ENCODE data around the gene CERCAM. TPM values are rescaled to one million over a fixed set of nuclear protein-coding genes. Genes with fewer than 3 reads are reported as not detected.
A peak's percentile ranks its signal among the peaks of the same experiment; 100 is the strongest.

Gene CERCAM
- polyA plus RNA-seq, 2 of the 4 experiments (the other 2 are of a cell fraction): 16.5 to 28.5 TPM

DNA sequence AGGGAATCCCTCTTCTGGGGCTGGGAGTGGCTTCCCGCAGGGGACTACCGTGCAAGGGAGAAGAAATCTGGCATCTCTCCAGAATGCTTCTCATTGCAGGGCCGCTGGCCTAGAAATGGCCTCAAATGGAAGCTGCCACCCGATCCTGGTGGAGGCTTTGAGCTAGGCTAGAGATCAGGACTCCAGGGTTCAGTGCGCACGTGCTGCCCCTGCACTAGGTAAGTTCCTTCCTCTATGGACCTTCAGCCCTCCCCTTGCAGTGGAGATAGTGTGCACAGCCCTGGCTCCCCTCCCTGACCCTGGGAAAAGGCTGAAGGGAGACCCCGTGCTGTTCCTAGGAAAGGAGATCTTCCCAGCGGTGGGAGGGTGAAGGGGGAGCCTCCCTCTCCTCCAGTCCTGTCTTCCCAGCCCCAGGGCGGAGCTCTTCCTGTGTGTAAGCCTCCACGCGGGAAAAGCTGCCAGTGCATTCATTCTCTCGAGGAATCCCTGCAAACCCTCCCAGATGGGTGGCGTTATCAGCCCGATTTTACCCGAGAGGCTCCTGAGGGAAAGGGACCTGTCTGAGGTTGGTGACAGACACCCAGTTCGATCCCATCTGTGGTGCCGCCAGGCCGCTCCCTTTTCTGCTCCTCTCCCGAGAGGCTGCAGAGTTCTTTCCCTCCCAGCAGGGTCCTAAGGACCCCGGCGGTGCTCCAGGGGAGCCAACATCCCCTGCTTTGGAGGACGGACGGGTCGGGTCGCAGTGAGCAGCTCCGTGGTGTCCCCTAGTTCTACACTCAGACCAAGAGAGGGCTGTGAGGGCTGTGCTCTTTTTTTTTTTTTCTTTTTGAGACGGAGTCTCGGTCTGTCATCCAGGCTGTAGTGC lies 1.4 kb upstream of the CERCAM start:
- POLR2A ChIA-PET: interaction anchor here (1.4 to 2.5 kb wide), 4 partner anchors 55 to 217 kb away, joined by 3 to 8 read pairs (median 6); no protein-coding TSS in a partner anchor
- H3K4me3 ChIP-seq: peak overlapping the region; percentile 80
- ATAC-seq (no peak), DNase-seq (ENCODE audit: low read depth in 1 of 2, low spot score in 1 of 2) (no peak), FAIRE-seq (no peak)
- WGBS (ENCODE audit: missing lambda C conversion rate): 49% methylated on average over 26 of the region's 28 CpGs
- peak overlapping the region; percentile 84 to 95; a peak in 5 of 6 replicates for H3K27ac ChIP-seq
- peak overlapping the region; percentile 97 for H3K4me2 ChIP-seq
- CTCF ChIA-PET: interaction anchor here (0.6 to 12.4 kb wide), 37 partner anchors 9 to 734 kb away, joined by 3 to 171 read pairs (median 4); partner anchors contain the start of genes ODF2 and URM1
- no peaks in the 10 kb centered on the region for H3K9me3 ChIP-seq
- peaks cover 17% of the 10 kb centered on the region; the same call in 2 of the 3 replicates for H3K4me1 ChIP-seq
- no peak for TF ChIP-seq KDM1A (IDR thresholded peaks at IDR 0.05; ENCODE audit: low read depth)
- TF ChIP-seq, protein P1, sequence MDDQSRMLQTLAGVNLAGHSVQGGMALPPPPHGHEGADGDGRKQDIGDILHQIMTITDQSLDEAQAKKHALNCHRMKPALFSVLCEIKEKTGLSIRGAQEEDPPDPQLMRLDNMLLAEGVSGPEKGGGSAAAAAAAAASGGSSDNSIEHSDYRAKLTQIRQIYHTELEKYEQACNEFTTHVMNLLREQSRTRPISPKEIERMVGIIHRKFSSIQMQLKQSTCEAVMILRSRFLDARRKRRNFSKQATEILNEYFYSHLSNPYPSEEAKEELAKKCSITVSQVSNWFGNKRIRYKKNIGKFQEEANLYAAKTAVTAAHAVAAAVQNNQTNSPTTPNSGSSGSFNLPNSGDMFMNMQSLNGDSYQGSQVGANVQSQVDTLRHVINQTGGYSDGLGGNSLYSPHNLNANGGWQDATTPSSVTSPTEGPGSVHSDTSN (IDR thresholded peaks at IDR 0.05): no peak
- no peak for TF ChIP-seq CHD2 (IDR thresholded peaks at IDR 0.05; ENCODE audit: low read length, partially characterized antibody)
- TF ChIP-seq MAFK (IDR thresholded peaks at IDR 0.05; ENCODE audit: partially characterized antibody): no peak
- TF ChIP-seq NPAS2 (CRISPR knock-in tag; IDR thresholded peaks at IDR 0.05; ENCODE audit: borderline replicate concordance): no peak
- TF ChIP-seq EHMT2 (IDR thresholded peaks at IDR 0.05; ENCODE audit: low read depth): no peak
- TF ChIP-seq TP53 (CRISPR knock-in tag; IDR thresholded peaks at IDR 0.05): no peak
- TF ChIP-seq FOSB (CRISPR knock-in tag; IDR thresholded peaks at IDR 0.05): no peak
- TF ChIP-seq RARB (CRISPR knock-in tag; IDR thresholded peaks at IDR 0.05): no peak
- no peak for TF ChIP-seq ESRRA (IDR thresholded peaks at IDR 0.05; ENCODE audit: borderline replicate concordance, low read length)

DNA sequence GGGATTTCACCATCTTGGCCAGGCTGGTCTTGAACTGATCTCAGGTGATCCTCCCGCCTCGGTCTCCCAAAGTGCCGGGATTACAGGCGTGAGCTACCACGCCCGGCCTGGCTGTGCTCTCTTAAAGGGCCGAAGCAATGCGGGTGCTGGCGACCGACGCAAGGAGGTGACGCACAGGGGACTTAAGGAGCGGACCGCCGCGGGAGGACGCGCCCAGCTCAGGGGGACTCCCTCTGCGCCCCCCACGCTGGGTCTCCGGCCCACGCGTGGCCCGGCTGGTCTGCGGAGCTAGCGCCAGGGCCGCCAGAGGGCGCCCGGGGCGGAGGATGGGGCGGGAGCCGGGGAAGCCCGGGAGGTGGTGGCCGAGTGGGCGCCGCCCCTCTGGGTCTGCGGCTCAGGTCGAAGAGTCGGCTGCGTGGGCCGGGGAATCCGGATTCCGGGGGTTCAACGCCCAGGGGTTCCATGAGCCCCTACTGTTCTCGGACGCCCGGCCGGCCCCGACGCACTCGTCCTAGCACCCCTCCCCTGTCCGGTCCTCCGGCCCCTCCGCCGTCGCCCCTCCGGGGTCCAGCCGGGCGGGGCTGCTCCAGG lies 502 bp upstream of the CERCAM start:
- Histone ChIP-seq H3K27ac (peak overlapping the region; percentile 84 to 95), H3K4me3 (peak overlapping the region; percentile 80), H3K9me3 (no peaks in the 10 kb centered on the region), H3K4me1 (peaks cover 17% of the 10 kb centered on the region; the same call in 2 of the 3 replicates), H3K4me2 (peak overlapping the region; percentile 97)
- DNase-seq (ENCODE audit: low read depth in 1 of 2, low spot score in 1 of 2) (peak; percentile 60 to 71), ATAC-seq (peak; percentile 88), FAIRE-seq (no peak)
- ChIA-PET CTCF (interaction anchor here (0.6 to 12.4 kb wide), 35 partner anchors 9 to 216 kb away, joined by 3 to 171 read pairs (median 4); partner anchors contain the start of genes ODF2 and URM1), POLR2A (interaction anchor here (0.6 to 2.5 kb wide), 8 partner anchors 30 to 216 kb away, joined by 3 to 18 read pairs (median 4); partner anchors contain the start of gene URM1)
- WGBS (ENCODE audit: missing lambda C conversion rate): 3% methylated on average over 19 of the region's 59 CpGs
- TF ChIP-seq MAFK (IDR thresholded peaks at IDR 0.05; ENCODE audit: partially characterized antibody) (no peak), HOXB5 (CRISPR knock-in tag; IDR thresholded peaks at IDR 0.05) (no peak), RAD21 (conservative IDR thresholded peaks at IDR 0.05 in 1 of 2, IDR thresholded peaks at IDR 0.05 in 1 of 2) (peak; percentile 24 to 45; a peak in 3 of 5 replicates), FOSL2 (IDR thresholded peaks at IDR 0.05) (no peak), FOSL2 (CRISPR knock-in tag; IDR thresholded peaks at IDR 0.05) (no peak), NPAS2 (CRISPR knock-in tag; IDR thresholded peaks at IDR 0.05; ENCODE audit: borderline replicate concordance) (no peak), POLR2A (IDR thresholded peaks at IDR 0.05; ENCODE audit: low read length) (peak; percentile 28), KDM1A (IDR thresholded peaks at IDR 0.05; ENCODE audit: low read depth) (no peak), GATA3 (IDR thresholded peaks at IDR 0.05; ENCODE audit: borderline replicate concordance) (no peak; the same call in 1 of the 2 replicates), FOSB (CRISPR knock-in tag; IDR thresholded peaks at IDR 0.05) (no peak), SMC3 (IDR thresholded peaks at IDR 0.05) (peak; percentile 70), CHD2 (IDR thresholded peaks at IDR 0.05; ENCODE audit: low read length, partially characterized antibody) (no peak), HDAC2 (IDR thresholded peaks at IDR 0.05) (no peak), MYC (IDR thresholded peaks at IDR 0.05; ENCODE audit: borderline replicate concordance, low read length) (peak; percentile 52; the same call in 1 of the 2 replicates), EHMT2 (IDR thresholded peaks at IDR 0.05; ENCODE audit: low read depth) (no peak), MAZ (IDR thresholded peaks at IDR 0.05; ENCODE audit: borderline replicate concordance, low read depth, low read length) (0 out of 2 replicates have a peak, but pooled peaks have one; percentile 19), RARB (CRISPR knock-in tag; IDR thresholded peaks at IDR 0.05) (no peak), PHF8 (IDR thresholded peaks at IDR 0.05; ENCODE audit: borderline replicate concordance, low read depth) (0 out of 2 replicates have a peak, but pooled peaks have one; percentile 15)
- TF ChIP-seq, protein P2, sequence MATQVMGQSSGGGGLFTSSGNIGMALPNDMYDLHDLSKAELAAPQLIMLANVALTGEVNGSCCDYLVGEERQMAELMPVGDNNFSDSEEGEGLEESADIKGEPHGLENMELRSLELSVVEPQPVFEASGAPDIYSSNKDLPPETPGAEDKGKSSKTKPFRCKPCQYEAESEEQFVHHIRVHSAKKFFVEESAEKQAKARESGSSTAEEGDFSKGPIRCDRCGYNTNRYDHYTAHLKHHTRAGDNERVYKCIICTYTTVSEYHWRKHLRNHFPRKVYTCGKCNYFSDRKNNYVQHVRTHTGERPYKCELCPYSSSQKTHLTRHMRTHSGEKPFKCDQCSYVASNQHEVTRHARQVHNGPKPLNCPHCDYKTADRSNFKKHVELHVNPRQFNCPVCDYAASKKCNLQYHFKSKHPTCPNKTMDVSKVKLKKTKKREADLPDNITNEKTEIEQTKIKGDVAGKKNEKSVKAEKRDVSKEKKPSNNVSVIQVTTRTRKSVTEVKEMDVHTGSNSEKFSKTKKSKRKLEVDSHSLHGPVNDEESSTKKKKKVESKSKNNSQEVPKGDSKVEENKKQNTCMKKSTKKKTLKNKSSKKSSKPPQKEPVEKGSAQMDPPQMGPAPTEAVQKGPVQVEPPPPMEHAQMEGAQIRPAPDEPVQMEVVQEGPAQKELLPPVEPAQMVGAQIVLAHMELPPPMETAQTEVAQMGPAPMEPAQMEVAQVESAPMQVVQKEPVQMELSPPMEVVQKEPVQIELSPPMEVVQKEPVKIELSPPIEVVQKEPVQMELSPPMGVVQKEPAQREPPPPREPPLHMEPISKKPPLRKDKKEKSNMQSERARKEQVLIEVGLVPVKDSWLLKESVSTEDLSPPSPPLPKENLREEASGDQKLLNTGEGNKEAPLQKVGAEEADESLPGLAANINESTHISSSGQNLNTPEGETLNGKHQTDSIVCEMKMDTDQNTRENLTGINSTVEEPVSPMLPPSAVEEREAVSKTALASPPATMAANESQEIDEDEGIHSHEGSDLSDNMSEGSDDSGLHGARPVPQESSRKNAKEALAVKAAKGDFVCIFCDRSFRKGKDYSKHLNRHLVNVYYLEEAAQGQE (IDR thresholded peaks at IDR 0.05): no peak
- TF ChIP-seq, protein P3, sequence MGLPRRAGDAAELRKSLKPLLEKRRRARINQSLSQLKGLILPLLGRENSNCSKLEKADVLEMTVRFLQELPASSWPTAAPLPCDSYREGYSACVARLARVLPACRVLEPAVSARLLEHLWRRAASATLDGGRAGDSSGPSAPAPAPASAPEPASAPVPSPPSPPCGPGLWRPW (IDR thresholded peaks at IDR 0.05): no peak
- TF ChIP-seq, protein P4, sequence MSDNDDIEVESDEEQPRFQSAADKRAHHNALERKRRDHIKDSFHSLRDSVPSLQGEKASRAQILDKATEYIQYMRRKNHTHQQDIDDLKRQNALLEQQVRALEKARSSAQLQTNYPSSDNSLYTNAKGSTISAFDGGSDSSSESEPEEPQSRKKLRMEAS (IDR thresholded peaks at IDR 0.05): peak; percentile 80
- TF ChIP-seq, protein P5, sequence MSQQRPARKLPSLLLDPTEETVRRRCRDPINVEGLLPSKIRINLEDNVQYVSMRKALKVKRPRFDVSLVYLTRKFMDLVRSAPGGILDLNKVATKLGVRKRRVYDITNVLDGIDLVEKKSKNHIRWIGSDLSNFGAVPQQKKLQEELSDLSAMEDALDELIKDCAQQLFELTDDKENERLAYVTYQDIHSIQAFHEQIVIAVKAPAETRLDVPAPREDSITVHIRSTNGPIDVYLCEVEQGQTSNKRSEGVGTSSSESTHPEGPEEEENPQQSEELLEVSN (IDR thresholded peaks at IDR 0.05; ENCODE audit: borderline replicate concordance, low read depth): peak; percentile 57; the same call in 1 of the 2 replicates
- TF ChIP-seq, protein P6, sequence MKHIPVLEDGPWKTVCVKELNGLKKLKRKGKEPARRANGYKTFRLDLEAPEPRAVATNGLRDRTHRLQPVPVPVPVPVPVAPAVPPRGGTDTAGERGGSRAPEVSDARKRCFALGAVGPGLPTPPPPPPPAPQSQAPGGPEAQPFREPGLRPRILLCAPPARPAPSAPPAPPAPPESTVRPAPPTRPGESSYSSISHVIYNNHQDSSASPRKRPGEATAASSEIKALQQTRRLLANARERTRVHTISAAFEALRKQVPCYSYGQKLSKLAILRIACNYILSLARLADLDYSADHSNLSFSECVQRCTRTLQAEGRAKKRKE (CRISPR knock-in tag; IDR thresholded peaks at IDR 0.05; ENCODE audit: low read depth): no peak
